SH-SY5Y (cell line): ENCODE data around the gene SIPA1L3.

ENCODE experiments used
- GATA2 ChIP-seq: IDR thresholded peaks from 2 replicates; pipeline ENCODE4 v1.6.1; 2011; ENCODE audit warnings: mild to moderate bottlenecking, low read depth, low read length
- GATA3 ChIP-seq: IDR thresholded peaks from 2 replicates; pipeline ENCODE4 v1.6.1; 2011; ENCODE audit warnings: low read depth, mild to moderate bottlenecking, low read length, moderate library complexity

DNA sequence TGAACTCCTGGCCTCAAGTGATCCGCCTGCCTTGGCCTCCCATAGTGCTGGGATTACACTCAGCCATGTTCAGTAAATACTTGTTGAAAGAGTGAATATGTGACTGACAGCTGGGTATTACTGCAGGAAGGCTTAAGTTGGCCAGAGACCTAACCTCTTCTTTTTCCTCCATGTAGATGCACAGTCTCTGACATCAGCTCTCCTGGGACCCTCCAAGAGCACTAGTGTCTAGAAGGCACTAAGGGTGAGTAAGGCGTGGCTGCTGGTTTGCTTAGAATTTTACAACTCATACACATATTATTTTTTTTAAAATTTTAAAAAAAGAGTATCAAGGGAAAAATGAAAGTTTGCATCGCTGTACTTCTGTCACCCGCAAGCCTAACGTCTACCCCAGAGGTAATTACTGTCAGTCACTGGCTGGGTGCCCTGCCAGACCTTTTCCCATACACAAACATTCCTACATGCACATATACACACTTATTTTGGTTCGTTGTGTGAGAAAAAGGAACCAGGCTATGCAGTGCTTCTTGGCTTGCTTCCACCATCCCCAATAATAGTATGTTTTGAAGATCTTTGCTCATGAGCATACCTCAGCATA is 122.0 kb downstream of the SIPA1L3 start:
- no peak for TF ChIP-seq GATA2
- TF ChIP-seq GATA3, result no peak
